Measurements from ENCODE around the gene STX2.

Gene STX2

GRCh38 chr12:130860311-130860710 lies 21.3 kb upstream of the STX2 start:
- no peak for TF ChIP-seq CTCF (IDR thresholded peaks at IDR 0.05; ENCODE audit: low read depth, low read length)
- H3K27ac ChIP-seq: no peak overlapping the region
- H3K27me3 ChIP-seq (ENCODE audit: insufficient read depth, low read depth, severe bottlenecking): no peaks in the 10 kb centered on the region
- DNase-seq: no peak
- H3K36me3 ChIP-seq: no peaks in the 10 kb centered on the region
- no peak overlapping the region for H3K4me3 ChIP-seq (ENCODE audit: low read depth, low read length)
- peaks cover 11% of the 10 kb centered on the region for H3K9me3 ChIP-seq (ENCODE audit: severe bottlenecking)

DNA sequence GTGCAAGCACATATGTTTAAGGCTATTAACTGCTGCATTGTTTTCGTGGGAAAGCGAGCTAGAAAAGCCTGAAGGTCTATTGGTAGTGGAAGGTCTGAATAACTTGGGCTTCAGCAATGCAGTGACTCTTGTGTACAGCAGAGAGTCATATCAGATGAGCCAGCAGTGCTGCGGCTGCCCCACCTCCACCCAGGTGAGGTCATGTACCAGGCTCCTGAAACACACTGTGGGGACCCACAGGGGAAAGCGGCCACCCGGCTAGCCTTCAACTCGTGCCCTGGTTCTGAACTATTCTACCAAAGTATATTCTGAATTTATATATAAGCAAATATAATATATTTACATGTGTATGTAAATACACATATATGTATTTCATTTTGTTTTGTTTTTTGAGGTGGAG lies 20.1 kb upstream of the STX2 start:
- Histone ChIP-seq H3K4me3 (ENCODE audit: low read depth, low read length) (no peak overlapping the region), H3K36me3 (no peaks in the 10 kb centered on the region), H3K27ac (no peak overlapping the region), H3K27me3 (ENCODE audit: insufficient read depth, low read depth, severe bottlenecking) (no peaks in the 10 kb centered on the region), H3K9me3 (ENCODE audit: severe bottlenecking) (peaks cover 11% of the 10 kb centered on the region)
- no peak for TF ChIP-seq CTCF (IDR thresholded peaks at IDR 0.05; ENCODE audit: low read depth, low read length)
- no peak for DNase-seq

DNA sequence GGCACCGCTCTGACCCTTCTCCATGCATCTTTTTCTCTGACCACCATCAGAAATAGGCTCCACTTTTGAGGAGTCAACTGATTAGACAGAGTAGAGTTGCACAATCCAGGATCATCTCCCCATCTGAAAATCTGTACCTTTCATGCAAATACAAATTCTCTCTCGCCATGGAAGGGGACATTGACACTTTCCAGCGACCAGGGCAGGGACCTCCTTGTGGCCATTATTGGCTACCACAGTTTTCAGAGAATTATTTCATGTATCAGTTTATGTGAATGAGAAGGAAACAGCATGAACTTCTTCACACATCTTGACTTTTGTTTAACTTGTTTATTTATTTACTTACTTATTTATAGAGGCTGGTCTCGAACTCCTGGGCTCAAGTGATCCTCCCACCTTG lies 19.0 kb upstream of the STX2 start:
- no peak for TF ChIP-seq CTCF (IDR thresholded peaks at IDR 0.05; ENCODE audit: low read depth, low read length)
- H3K27me3 ChIP-seq (ENCODE audit: insufficient read depth, low read depth, severe bottlenecking): no peaks in the 10 kb centered on the region
- peaks cover 11% of the 10 kb centered on the region for H3K9me3 ChIP-seq (ENCODE audit: severe bottlenecking)
- no peak overlapping the region for H3K4me3 ChIP-seq (ENCODE audit: low read depth, low read length)
- H3K36me3 ChIP-seq: no peaks in the 10 kb centered on the region
- no peak for DNase-seq
- no peak overlapping the region for H3K27ac ChIP-seq

GRCh38 chr12:130856088-130856487 lies 17.0 kb upstream of the STX2 start:
- no peak for DNase-seq
- no peak overlapping the region for H3K27ac ChIP-seq
- no peaks in the 10 kb centered on the region for H3K36me3 ChIP-seq
- no peak overlapping the region for H3K4me3 ChIP-seq (ENCODE audit: low read depth, low read length)
- no peak for TF ChIP-seq CTCF (IDR thresholded peaks at IDR 0.05; ENCODE audit: low read depth, low read length)
- peaks cover 5% of the 10 kb centered on the region for H3K9me3 ChIP-seq (ENCODE audit: severe bottlenecking)
- no peaks in the 10 kb centered on the region for H3K27me3 ChIP-seq (ENCODE audit: insufficient read depth, low read depth, severe bottlenecking)

- TF ChIP-seq CTCF (IDR thresholded peaks at IDR 0.05; ENCODE audit: low read depth, low read length): no peak
- H3K4me3 ChIP-seq (ENCODE audit: low read depth, low read length): no peak overlapping the region
- H3K27me3 ChIP-seq (ENCODE audit: insufficient read depth, low read depth, severe bottlenecking): no peaks in the 10 kb centered on the region
- H3K36me3 ChIP-seq: no peaks in the 10 kb centered on the region
- no peak for DNase-seq
- no peaks in the 10 kb centered on the region for H3K9me3 ChIP-seq (ENCODE audit: severe bottlenecking)
- H3K27ac ChIP-seq: no peak overlapping the region
These were observed 11.5 kb upstream of the STX2 start for GRCh38 chr12:130850418-130851021.
